Stromal cell of bone marrow (primary cell): Measurements from ENCODE around the gene ARID4B.
"Not testable (repeated sequence)": the region's sequence is repeated elsewhere in the genome, so short reads cannot be mapped to it uniquely, and the experiment has no call there.

Source experiments
- DNase-seq: peaks from one replicate; pipeline ENCODE4 v3.0.0-alpha.2; 2012; ENCODE audit warnings: low read depth

Gene ARID4B

DNA sequence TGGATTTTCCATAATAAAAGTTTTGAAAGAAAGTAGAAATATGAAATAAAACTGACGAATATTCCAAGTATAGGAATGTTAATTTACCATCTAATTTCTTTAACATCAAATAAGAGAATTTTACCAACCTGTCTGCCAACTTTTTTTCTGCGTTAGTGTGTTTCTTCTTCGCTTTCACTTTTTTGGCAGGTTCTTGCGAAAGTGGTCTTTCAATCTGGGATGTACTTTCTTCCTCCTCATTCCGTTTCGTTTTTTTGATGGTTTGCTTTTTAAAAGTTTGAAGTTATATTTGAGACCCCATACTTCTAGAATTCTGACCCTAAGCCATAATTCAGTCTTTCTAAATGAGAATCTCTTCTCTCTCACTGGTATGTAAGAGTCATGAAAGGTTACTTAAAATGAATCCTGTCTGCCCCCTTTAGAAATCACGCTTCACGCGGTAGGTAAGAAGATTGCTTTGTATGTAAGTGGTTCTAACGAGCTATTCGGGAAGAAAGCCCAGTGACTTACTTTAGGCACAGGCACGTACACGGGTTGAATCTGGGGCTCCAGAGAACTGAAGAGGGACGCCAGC lies 167.5 kb downstream of the ARID4B start:
- DNase-seq: peak; percentile 34

DNA sequence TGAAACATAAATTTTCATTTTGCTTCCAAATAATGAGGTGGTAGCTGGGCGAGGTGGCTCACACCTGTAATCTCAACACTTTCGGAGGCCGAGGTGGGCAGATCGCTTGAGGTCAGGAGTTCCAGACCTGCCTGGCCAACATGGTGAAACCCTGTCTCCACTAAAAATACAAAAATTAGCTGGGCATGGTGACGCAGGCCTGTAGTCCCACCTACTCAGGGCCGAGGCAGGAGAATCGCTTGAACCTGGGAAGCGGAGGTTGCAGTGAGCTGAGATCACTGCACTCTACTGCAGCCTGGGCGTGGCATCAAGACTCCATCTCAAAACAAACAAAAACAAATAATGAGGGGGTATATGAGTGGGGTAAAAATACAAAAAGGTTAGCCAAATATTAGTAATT lies 168.0 kb downstream of the ARID4B start:
- not testable (repeated sequence) for DNase-seq

DNA sequence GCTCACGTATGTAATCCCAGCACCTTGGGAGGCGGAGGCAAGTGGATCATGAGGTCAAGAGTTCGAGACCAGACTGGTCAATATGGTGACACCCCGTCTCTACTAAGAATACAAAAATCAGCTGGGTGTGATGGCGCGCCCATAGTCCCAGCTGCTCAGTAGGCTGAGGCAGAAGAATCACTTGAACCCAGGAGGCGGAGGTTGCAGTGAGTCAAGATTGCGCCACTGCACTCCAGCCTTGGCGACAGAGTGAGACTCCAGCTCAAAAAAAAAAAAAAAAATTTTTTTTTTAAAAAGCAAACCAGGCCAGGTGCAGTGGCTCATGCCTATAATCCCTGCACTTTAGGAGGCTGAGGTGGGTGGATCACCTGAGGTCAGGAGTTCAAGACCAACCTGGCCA lies 168.7 kb downstream of the ARID4B start:
- not testable (repeated sequence) for DNase-seq

DNA sequence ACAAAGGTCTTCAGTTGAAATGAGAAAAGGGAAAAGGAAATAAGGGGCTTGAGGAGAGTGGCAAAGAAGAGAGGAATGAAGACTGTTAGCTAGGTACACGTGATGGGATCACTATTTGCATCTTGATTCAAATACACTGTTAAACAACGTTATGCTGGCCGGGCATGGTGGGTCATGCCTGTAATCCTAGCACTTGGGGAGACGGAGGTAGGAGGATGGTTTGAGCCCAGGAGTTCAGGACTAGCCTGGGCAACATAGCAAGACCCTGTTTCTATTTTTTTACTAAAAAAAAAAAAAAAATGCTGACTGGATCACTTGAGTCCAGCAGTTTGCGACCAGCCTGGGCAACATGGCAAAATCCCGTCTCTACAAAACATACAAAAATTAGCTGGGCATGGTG lies 169.3 kb downstream of the ARID4B start:
- no peak for DNase-seq

DNA sequence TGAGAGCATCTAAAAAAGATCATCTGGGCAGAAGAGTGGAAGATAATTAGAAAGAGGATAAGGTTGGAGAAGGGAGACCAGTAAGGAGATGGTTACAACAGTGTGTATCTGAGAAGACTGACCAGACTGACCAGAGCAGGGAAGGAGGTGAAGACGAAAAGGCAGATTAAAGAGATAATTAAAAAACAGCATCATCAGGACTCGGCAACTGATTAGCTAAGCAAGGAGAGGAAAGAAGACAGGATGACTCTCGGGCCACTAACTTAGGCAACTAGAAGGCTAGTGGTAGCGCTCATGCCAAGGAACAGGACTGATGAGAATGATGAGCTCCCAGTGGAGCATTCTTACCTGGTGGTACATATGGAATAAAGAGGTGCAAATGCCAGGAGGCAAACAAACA lies 170.8 kb downstream of the ARID4B start:
- DNase-seq: no peak

DNA sequence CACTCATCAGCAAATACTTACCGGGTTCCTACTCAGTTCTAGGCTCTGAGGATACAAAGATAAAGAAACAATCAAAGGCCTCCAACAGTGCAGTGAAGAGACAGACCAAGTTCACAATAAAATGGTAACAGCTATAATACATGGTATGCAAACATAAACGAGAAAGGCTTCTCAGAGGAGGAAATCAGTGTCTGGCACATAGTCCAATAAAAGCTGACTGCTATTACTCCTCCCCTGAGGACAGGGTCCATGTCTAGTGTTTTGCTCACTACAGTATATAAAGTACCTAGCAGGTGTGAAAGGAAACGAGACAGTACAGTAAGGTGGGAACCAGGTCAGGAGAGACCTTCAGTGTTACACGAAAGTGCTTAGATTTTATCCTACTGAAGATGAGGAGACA lies 171.2 kb downstream of the ARID4B start:
- no peak for DNase-seq

DNA sequence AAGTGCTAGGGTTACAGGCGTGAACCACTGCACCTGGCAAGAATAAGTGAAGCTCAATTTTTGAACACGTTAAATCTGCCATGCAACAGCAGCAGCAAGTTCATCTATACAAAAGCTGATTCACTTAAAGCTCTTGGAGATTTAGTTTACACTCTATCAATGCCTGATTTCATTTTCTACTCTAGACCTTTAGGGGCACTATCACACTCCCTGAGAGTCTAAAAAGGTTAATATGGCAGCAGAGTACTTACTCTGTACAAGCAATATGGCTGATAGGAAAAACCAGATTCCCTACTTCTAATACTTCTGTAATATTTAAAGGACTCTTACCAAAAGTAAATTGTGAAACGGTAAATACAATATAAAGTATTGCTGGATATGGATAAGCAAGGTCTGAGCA lies 171.7 kb downstream of the ARID4B start:
- no peak for DNase-seq

DNA sequence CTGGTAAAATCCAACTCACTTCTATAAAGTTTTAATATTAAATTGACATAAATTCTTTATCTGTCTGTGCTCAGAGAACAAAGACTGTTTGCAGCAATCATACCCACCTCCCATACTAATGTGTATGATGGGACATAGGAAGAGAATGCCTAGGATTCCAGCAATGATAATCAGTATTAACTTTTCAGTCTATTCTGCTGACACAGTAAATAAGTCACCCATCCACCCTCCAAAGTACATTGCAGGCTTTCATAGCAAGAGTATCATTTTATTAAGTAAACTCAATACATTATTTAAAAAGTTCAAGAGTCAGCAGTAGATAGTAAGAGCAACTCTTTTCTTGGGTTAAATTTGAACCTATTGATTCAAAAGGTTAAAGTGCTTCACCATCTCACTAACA lies 175.7 kb downstream of the ARID4B start:
- no peak for DNase-seq

DNA sequence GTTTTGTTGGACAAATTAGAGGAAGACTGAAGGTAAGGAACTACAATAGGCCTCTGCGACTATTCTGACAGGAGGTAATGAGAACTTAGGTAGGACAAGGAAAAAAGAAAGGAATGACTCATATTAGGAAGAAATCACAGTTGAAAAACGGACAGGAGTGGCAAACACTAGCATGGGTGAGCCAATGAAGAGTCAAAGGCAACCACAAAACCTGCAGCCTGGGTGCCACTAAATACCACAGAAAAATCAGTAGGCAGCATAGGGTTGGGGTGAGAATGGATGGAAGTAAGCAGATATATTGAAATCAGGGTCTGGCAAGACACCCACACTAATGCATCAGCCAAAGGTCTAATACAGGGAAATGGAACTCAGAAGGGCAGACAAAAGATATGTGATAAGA lies 176.9 kb downstream of the ARID4B start:
- DNase-seq: no peak

DNA sequence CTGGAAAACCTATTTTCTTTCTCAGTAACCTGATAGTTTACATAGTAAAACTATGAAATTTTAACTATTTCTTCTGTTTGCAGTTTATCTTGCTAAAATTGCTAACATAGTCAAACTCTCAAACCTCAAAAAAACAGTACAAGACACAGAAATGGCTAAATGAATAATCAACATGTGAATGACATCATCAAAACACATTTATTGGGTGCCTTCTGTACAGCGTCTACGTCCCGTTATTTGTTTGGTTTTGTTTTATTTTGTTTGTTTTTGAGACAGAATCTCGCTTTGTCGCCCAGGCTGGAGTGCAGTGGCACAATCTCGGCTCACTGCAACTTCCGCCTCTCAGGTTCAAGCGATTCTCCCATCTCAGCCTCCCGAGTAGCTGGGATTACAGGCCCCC lies 178.2 kb downstream of the ARID4B start:
- DNase-seq: no peak

DNA sequence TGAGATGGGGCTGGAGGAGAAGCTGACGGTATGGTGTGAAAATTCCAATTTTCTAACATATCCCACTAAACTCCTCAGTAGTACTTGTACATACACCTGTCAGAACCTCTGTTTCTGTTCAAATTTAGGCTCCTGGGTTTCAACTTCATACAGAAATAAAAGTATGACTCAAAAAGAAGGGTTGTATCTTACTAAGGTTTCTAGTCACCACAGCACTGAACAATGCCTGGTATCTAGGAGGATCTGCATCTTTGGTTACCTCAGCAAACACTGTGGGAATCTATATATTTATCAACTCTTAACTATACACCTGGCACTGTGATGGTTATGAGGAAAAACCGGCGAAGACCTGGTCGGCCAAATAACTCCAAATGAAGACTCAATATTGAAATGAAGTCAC lies 180.7 kb downstream of the ARID4B start:
- DNase-seq: no peak

DNA sequence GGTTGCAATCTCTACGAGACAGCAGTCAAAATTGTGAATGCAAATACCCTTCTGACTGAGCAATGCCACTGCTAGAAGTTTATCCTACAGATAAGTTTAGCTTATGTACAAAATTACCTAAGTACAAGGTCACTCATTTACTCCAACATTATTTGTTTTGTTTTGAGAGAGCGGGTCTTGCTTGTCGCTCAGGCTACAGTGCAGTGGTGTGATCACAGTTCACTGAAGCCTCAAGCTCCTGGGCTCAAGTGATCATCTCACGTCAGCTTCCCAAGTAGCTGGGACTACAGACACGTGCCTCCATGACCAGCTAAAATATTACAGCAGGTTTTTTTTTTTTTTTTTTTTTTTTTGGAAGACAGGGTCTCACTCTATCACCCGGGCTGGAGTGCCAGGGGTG lies 182.3 kb downstream of the ARID4B start:
- no peak for DNase-seq

DNA sequence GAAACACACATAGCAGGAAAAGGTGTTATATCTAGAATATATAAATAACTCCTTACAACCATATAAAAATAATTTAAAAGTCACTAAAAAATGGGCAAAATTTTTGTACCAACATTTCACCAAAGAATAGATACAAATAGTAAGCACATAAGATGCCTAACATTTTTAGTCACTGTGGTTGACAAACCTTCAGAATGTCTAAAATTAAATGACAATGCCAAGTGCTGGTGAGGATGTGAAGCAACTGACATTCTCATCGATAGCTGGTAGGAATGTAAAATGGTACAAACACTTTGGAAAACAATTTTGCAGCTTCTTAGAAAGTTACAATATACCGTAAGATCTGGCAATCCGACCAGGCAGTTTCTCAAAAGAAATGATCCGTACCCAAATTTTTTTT lies 185.0 kb downstream of the ARID4B start:
- DNase-seq: no peak

DNA sequence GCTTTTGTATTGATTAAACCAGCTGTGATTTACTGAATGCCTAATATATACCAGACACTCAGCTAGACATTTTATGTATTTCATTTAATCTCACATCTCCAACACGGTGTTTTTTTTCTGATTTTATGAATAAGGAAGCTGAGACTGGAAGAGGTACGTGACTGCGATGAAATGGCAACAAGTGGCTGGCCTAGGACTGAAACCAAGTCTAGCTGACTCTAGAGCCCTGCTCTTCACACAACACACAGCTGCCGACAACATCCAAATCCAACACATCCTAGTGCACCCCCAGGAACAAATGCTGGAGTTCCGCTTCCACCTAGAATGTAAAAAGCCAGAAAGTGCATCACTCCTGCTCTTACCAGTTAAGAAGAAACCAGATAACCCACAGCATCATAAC lies 188.7 kb downstream of the ARID4B start:
- no peak for DNase-seq

DNA sequence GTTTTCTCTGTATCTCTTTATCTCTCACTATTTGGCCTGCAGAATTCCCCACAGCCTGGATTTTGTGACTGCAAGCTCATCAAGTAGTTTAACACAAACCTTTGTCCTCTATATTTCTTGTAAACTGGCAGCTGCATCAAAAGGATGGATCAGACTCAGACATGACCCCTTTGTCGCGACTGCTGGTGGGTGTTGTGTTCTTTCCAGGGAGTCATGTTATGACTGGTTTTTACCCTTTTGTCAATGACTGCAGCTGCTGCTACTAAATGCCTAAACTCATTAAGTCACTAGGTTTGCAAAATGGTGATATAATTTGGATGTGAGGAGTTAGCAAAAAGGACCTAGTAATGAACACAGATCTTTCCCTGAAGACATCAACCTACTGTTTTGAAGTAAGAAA lies 189.2 kb downstream of the ARID4B start:
- no peak for DNase-seq

DNA sequence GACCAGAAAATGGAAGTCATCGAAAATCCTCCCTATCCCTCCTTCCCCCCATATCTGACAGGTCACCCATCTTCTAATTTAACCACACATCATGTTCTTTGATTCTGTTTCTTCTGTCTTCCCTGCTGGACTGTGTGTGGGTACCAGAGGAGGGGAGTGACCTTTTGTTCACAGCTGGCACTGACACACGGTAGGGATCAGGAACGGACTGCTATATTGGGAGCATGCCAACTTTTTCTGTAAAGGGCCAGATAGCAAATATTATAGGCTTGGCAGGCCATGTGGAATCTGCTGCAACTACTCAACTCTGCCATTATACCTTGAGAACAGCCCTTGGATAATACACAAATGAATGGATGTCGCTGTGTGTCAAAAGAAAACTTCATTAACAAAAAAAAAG lies 191.9 kb downstream of the ARID4B start:
- no peak for DNase-seq

DNA sequence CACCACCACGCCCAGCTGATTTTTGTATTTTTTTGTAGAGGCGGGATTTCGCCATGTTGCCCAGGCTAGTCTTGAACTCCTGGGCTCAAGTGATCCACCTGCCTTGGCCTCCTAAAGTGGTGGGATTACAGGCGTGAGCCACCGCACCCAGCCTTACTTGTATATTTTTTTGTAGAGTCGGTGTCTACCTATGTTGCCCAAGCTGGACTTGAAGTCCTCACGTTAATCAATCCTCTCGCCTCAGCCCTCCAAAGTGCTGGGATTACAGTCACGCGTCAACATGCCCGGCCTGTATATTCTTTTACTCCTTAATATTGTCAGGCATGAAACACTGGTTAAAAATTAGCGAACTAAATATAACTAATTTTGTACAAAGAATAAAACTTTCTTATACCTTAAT lies 193.8 kb downstream of the ARID4B start:
- no peak for DNase-seq

DNA sequence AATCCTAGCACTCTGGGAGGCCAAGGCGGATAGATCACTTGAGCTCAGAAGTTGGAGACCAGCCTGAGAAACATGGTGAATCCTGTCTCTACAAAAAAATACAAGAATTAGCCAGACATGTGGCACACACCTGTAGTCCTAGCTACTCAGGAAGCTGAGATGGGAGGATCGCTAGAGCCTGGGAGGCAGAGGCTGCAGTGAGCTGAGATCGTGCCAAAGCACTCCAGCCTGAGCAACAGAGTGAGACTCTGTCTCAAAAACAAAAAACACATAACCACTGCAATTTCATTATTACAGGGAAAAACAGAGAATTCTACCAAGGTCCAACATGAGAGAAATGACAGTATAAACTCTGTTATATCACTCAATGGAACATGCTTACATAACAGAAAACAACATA lies 194.9 kb downstream of the ARID4B start:
- DNase-seq: no peak

DNA sequence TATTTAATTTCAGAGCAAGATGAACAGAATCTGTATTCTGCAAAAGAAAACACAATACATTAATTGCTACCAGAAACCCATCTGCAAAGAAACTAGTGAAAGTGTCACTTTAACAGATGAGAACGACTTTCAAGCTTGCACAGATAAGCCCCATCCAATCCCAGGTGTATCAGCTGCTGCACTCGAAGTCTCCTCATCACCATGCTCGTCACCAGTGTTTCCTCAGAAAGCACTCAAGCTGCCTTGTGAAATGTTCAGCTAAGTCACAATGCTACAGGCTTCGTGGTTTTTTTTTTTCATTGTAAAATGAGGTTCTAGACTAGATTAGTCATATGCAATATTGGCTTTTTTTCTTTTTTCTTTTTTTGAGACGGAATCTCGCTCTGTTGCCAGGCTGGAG lies 196.0 kb downstream of the ARID4B start:
- DNase-seq: no peak

DNA sequence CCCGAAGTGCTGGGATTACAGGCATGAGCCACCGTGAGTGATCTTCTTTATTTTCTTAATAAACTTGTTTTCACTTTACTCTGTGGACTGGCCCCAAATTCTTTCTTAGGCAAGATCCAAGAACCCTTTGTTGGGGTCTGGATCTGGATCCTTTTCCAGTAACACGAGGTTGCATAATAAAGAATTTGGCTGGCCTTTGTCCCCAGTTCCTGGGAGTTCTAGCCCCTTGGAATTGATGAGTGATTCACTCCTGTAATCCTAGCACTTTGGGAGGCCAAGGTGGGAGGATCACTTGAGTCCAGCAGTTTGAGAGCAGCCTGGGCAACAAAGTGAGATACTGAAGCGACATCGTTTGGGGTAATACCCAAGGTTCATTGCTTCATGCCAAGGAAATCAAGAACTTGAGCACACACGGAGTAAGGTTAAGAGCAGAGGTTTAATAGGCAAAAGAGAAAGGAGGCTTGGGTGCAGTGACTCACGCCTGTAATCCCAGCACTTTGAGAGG lies 197.2 kb downstream of the ARID4B start:
- no peak for DNase-seq

DNA sequence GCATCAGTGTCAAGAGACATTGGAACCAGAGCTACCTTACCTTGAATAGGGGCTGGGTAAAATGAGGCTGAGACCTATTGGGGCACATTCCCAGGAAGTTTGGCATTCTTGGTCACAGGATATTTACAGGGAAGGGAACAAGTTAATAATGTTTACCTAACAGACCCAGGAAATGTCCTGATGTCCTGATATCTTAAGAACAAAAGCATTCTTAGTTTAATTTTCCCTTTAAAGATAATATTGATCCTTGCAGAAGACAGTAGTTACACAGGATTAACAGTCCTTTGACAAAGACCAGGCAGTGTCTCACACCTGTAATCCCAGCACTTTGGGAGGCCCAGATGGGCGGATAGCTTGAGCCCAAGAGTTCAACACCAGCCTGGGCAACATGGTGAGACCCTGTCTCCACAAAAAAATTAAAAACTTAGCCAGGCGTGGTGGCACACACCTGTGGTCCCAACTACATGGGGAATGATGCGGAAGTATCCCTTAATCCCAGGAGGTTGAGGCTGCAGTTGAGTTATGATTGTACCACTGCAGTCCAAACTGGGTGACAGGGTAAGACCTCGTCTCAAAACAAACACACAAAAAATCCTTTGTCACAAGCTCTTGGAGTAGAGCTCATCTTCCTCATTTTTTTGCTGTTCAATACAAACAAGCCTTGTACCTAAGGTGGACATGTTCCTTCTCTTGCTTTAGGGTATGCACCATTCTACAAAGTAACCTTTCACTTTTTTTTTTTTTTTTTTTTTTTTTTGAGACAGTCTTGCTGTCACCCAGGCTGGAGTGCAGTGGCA lies 198.0 kb downstream of the ARID4B start:
- DNase-seq: no peak

DNA sequence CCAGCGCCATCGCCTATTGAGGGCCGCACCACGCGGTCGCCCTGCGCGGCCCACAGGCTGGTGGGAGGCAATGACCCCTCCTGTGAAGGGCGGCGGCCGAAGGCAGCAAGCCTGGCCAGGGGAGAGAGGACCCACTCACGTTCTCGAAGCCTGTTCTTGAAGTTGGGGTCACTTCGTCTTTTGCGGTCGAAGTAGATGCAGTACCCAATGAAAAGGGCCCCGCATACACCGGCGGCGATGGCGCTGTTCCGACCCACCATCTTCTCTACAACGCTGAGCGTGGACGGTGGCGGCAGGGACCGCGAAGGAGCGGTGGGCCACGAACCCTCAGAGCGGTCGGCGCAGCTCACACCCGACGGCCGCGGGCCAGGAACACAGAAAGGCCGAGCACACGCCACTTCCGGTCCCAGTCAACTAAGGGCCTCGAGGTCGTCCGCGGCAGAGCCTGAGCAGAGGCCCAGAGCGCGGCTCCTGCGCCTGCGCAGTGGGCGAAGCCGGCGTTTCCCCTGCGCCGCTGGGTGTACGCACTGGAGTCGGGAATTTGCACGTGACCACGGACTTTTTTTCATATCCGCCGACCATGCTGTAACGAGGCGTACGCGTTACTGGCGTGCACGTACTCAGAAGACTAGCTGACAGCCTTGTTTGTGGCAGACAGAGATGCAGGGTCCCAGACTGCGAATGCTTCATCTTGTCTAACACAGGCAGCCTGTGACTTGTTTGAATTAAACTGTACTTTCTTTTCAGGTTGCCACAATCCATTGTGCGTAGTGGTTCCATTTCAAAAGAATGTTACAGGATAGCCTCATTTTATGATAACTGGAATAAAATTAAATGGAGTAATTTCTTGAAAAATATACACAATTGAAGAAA lies 199.3 kb downstream of the ARID4B start, which contains the start of gene TOMM20:
Gene TOMM20 (minus strand): TSS at position 382 of the 873 bp plus-strand sequence. CDS start 122 bp downstream, at position 260.
- DNase-seq: peak; percentile 97
